Measurements from ENCODE around the gene TERT.

DNA sequence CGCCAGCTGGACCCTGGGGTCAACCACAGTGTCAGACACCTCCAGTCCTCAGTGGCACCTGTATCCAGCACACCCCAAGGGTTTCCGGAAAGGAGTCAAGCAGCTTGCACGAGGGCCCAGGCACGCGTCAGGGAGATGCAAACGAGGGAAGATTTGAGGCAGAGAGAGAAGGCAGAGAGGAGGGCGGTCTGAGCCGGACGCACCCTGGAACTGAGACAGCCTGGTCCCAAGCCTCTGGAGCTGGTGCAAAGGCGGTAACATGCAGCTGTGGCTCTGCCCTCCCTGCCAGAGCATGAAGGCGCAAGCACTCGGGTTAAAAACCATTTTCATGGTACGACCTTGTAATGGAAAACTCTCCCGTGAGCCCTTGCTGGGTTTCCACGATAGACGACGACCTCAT, 37.5 kb downstream of the TERT start:
- TF ChIP-seq, protein P1, sequence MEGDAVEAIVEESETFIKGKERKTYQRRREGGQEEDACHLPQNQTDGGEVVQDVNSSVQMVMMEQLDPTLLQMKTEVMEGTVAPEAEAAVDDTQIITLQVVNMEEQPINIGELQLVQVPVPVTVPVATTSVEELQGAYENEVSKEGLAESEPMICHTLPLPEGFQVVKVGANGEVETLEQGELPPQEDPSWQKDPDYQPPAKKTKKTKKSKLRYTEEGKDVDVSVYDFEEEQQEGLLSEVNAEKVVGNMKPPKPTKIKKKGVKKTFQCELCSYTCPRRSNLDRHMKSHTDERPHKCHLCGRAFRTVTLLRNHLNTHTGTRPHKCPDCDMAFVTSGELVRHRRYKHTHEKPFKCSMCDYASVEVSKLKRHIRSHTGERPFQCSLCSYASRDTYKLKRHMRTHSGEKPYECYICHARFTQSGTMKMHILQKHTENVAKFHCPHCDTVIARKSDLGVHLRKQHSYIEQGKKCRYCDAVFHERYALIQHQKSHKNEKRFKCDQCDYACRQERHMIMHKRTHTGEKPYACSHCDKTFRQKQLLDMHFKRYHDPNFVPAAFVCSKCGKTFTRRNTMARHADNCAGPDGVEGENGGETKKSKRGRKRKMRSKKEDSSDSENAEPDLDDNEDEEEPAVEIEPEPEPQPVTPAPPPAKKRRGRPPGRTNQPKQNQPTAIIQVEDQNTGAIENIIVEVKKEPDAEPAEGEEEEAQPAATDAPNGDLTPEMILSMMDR (conservative IDR thresholded peaks at IDR 0.05; ENCODE audit: low read length) = no peak
- TF ChIP-seq EZH2phosphoT487 (IDR thresholded peaks at IDR 0.05; ENCODE audit: borderline replicate concordance) = no peak
